ENCODE results near the gene TMEM44.
A peak's percentile ranks its signal among the peaks of the same experiment; 100 is the strongest.

TMEM44 gene

GRCh38 chr3:194579091-194579606 lies 54.1 kb downstream of the TMEM44 start:
- H3K27ac Mint-ChIP-seq (ENCODE audit: low read depth), result no peak overlapping the region
- no peak overlapping the region for H3K4me3 Mint-ChIP-seq
- H3K4me1 Mint-ChIP-seq, result peaks cover 4% of the 10 kb centered on the region
- DNase-seq (ENCODE audit: low spot score in 2 of 2) (no peak), ATAC-seq (replicated peaks; ENCODE audit: extremely low read depth, poor library complexity, severe bottlenecking) (no peak)
- H3K27me3 Mint-ChIP-seq, result no peaks in the 10 kb centered on the region
- no peaks in the 10 kb centered on the region for H3K9me3 Mint-ChIP-seq
- peaks cover 7% of the 10 kb centered on the region for H3K36me3 Mint-ChIP-seq (ENCODE audit: insufficient read depth)

- Mint-ChIP-seq H3K36me3 (ENCODE audit: insufficient read depth) (peaks cover 3% of the 10 kb centered on the region), H3K27me3 (peaks cover 7% of the 10 kb centered on the region), H3K4me1 (no peaks in the 10 kb centered on the region), H3K4me3 (no peak overlapping the region), H3K27ac (ENCODE audit: low read depth) (no peak overlapping the region), H3K9me3 (no peaks in the 10 kb centered on the region)
- DNase-seq (ENCODE audit: low spot score in 2 of 2) (no peak), ATAC-seq (replicated peaks; ENCODE audit: extremely low read depth, poor library complexity, severe bottlenecking) (no peak)
Measured at GRCh38 chr3:194577986-194578905, 55.0 kb downstream of the TMEM44 start.

- Mint-ChIP-seq H3K36me3 (ENCODE audit: insufficient read depth) (no peaks in the 10 kb centered on the region), H3K27me3 (peaks cover 27% of the 10 kb centered on the region), H3K9me3 (no peaks in the 10 kb centered on the region), H3K4me3 (no peak overlapping the region), H3K27ac (ENCODE audit: low read depth) (no peak overlapping the region), H3K4me1 (peaks cover 5% of the 10 kb centered on the region)
- no peak for ATAC-seq (replicated peaks; ENCODE audit: extremely low read depth, poor library complexity, severe bottlenecking)
- DNase-seq (ENCODE audit: low spot score in 2 of 2), result no peak
Measured at GRCh38 chr3:194575484-194576210, 57.6 kb downstream of the TMEM44 start.

- Mint-ChIP-seq H3K4me1 (peaks cover 5% of the 10 kb centered on the region), H3K27ac (ENCODE audit: low read depth) (no peak overlapping the region), H3K9me3 (no peaks in the 10 kb centered on the region), H3K27me3 (peaks cover 27% of the 10 kb centered on the region), H3K4me3 (no peak overlapping the region), H3K36me3 (ENCODE audit: insufficient read depth) (no peaks in the 10 kb centered on the region)
- DNase-seq (ENCODE audit: low spot score in 2 of 2), result no peak
- no peak for ATAC-seq (replicated peaks; ENCODE audit: extremely low read depth, poor library complexity, severe bottlenecking)
Measured at GRCh38 chr3:194574639-194575483, 58.4 kb downstream of the TMEM44 start.

GRCh38 chr3:194573680-194574437 lies 59.4 kb downstream of the TMEM44 start:
- Mint-ChIP-seq H3K4me1 (peaks cover 5% of the 10 kb centered on the region), H3K27ac (ENCODE audit: low read depth) (no peak overlapping the region), H3K4me3 (no peak overlapping the region), H3K36me3 (ENCODE audit: insufficient read depth) (no peaks in the 10 kb centered on the region), H3K27me3 (peaks cover 27% of the 10 kb centered on the region), H3K9me3 (no peaks in the 10 kb centered on the region)
- DNase-seq (ENCODE audit: low spot score in 2 of 2) (no peak), ATAC-seq (replicated peaks; ENCODE audit: extremely low read depth, poor library complexity, severe bottlenecking) (peak; percentile 68)

- Mint-ChIP-seq H3K4me1 (peaks cover 5% of the 10 kb centered on the region), H3K27me3 (peaks cover 27% of the 10 kb centered on the region), H3K36me3 (ENCODE audit: insufficient read depth) (no peaks in the 10 kb centered on the region), H3K4me3 (no peak overlapping the region), H3K9me3 (no peaks in the 10 kb centered on the region), H3K27ac (ENCODE audit: low read depth) (no peak overlapping the region)
- ATAC-seq (replicated peaks; ENCODE audit: extremely low read depth, poor library complexity, severe bottlenecking) (no peak), DNase-seq (ENCODE audit: low spot score in 2 of 2) (no peak)
Measured at GRCh38 chr3:194572944-194573491, 60.2 kb downstream of the TMEM44 start.

- DNase-seq (ENCODE audit: low spot score in 2 of 2) (no peak), ATAC-seq (replicated peaks; ENCODE audit: extremely low read depth, poor library complexity, severe bottlenecking) (no peak)
- no peak overlapping the region for H3K4me3 Mint-ChIP-seq
- peaks cover 5% of the 10 kb centered on the region for H3K4me1 Mint-ChIP-seq
- no peak overlapping the region for H3K27ac Mint-ChIP-seq (ENCODE audit: low read depth)
- H3K27me3 Mint-ChIP-seq, result peaks cover 28% of the 10 kb centered on the region
- H3K36me3 Mint-ChIP-seq (ENCODE audit: insufficient read depth), result no peaks in the 10 kb centered on the region
- H3K9me3 Mint-ChIP-seq, result no peaks in the 10 kb centered on the region
Measured at GRCh38 chr3:194572143-194572789, 61.0 kb downstream of the TMEM44 start.

GRCh38 chr3:194571491-194572142 lies 61.6 kb downstream of the TMEM44 start:
- Mint-ChIP-seq H3K27me3 (peaks cover 35% of the 10 kb centered on the region), H3K36me3 (ENCODE audit: insufficient read depth) (no peaks in the 10 kb centered on the region), H3K27ac (ENCODE audit: low read depth) (no peak overlapping the region), H3K9me3 (no peaks in the 10 kb centered on the region), H3K4me3 (no peak overlapping the region), H3K4me1 (peaks cover 5% of the 10 kb centered on the region)
- DNase-seq (ENCODE audit: low spot score in 2 of 2) (no peak), ATAC-seq (replicated peaks; ENCODE audit: extremely low read depth, poor library complexity, severe bottlenecking) (no peak)

GRCh38 chr3:194570898-194571297 lies 62.3 kb downstream of the TMEM44 start:
- ATAC-seq (replicated peaks; ENCODE audit: extremely low read depth, poor library complexity, severe bottlenecking) (no peak), DNase-seq (ENCODE audit: low spot score in 2 of 2) (no peak)
- no peaks in the 10 kb centered on the region for H3K36me3 Mint-ChIP-seq (ENCODE audit: insufficient read depth)
- no peak overlapping the region for H3K27ac Mint-ChIP-seq (ENCODE audit: low read depth)
- H3K27me3 Mint-ChIP-seq, result peaks cover 37% of the 10 kb centered on the region
- H3K9me3 Mint-ChIP-seq, result no peaks in the 10 kb centered on the region
- no peak overlapping the region for H3K4me3 Mint-ChIP-seq
- peaks cover 5% of the 10 kb centered on the region for H3K4me1 Mint-ChIP-seq

- Mint-ChIP-seq H3K27ac (ENCODE audit: low read depth) (no peak overlapping the region), H3K27me3 (peaks cover 40% of the 10 kb centered on the region), H3K36me3 (ENCODE audit: insufficient read depth) (no peaks in the 10 kb centered on the region), H3K9me3 (no peaks in the 10 kb centered on the region), H3K4me3 (no peak overlapping the region), H3K4me1 (peaks cover 5% of the 10 kb centered on the region)
- DNase-seq (ENCODE audit: low spot score in 2 of 2), result no peak
- ATAC-seq (replicated peaks; ENCODE audit: extremely low read depth, poor library complexity, severe bottlenecking), result no peak
Measured at GRCh38 chr3:194570235-194570634, 63.0 kb downstream of the TMEM44 start.

- Mint-ChIP-seq H3K27me3 (peaks cover 50% of the 10 kb centered on the region), H3K4me1 (peaks cover 5% of the 10 kb centered on the region)
Measured at GRCh38 chr3:194569252-194569651, 64.0 kb downstream of the TMEM44 start.

More at GRCh38 chr3:194569252-194569651, 64.0 kb downstream of the TMEM44 start:
- no peaks in the 10 kb centered on the region for H3K36me3 Mint-ChIP-seq (ENCODE audit: insufficient read depth)
- no peak overlapping the region for H3K4me3 Mint-ChIP-seq
- no peaks in the 10 kb centered on the region for H3K9me3 Mint-ChIP-seq
- DNase-seq (ENCODE audit: low spot score in 2 of 2) (no peak), ATAC-seq (replicated peaks; ENCODE audit: extremely low read depth, poor library complexity, severe bottlenecking) (no peak)
- no peak overlapping the region for H3K27ac Mint-ChIP-seq (ENCODE audit: low read depth)

Measured in central memory CD8-positive, alpha-beta T cell (primary cell).